MM.1S (cell line): ENCODE data around the gene CD81.

Experiments used
- DNase-seq: peaks from one replicate; pipeline ENCODE4 v3.0.0-alpha.2; 2015
- H2AFZ ChIP-seq: fragments of 300-600 bp; sonication (generic); 2 replicates; pipeline ENCODE4 v1.6.0; 2016; ENCODE audit warnings: antibody characterized with exemption, low read length
- H3F3A ChIP-seq: fragments of 300-600 bp; sonication (generic); 2 replicates; pipeline ENCODE4 v1.6.1; 2016; ENCODE audit warnings: mild to moderate bottlenecking, antibody characterized with exemption, low read length, moderate library complexity, mixed read lengths; ENCODE audit not compliant: insufficient read depth
- H3K27ac ChIP-seq: fragments of 300-600 bp; sonication (generic); 2 replicates; pipeline ENCODE4 v1.5.1; 2016; ENCODE audit warnings: mild to moderate bottlenecking, low read length
- H3K27me3 ChIP-seq: fragments of 300-600 bp; sonication (generic); replicated peaks from 2 replicates; pipeline ENCODE4 v1.6.0; 2016; ENCODE audit warnings: low read length; ENCODE audit not compliant: insufficient read depth
- H3K36me3 ChIP-seq: fragments of 300-600 bp; sonication (generic); replicated peaks from 2 replicates; pipeline ENCODE4 v1.6.1; 2016; ENCODE audit warnings: mild to moderate bottlenecking, low read length, mixed read lengths; ENCODE audit not compliant: insufficient read depth
- H3K4me1 ChIP-seq: fragments of 300-600 bp; sonication (generic); 2 replicates; pipeline ENCODE4 v1.6.1; 2016; ENCODE audit warnings: low read length, mixed read lengths
- H3K4me2 ChIP-seq: fragments of 300-600 bp; sonication (generic); 2 replicates; pipeline ENCODE4 v1.6.0; 2016; ENCODE audit warnings: low read depth, low read length
- H3K4me3 ChIP-seq: fragments of 300-600 bp; sonication (generic); 2 replicates; pipeline ENCODE4 v1.5.1; 2016; ENCODE audit warnings: low read length, mixed read lengths
- H3K79me2 ChIP-seq: fragments of 300-600 bp; sonication (generic); 2 replicates; pipeline ENCODE4 v1.6.1; 2016; ENCODE audit warnings: mixed run types, low read length, mixed read lengths
- H3K9ac ChIP-seq: fragments of 300-600 bp; sonication (generic); 2 replicates; pipeline ENCODE4 v1.6.1; 2016; ENCODE audit warnings: low read length, mixed read lengths
- H3K9me2 ChIP-seq: fragments of 300-600 bp; sonication (generic); replicated peaks from 2 replicates; pipeline ENCODE4 v1.6.1; 2016; ENCODE audit warnings: mild to moderate bottlenecking, low read length, mixed read lengths; ENCODE audit not compliant: insufficient read depth
- H3K9me3 ChIP-seq: fragments of 300-600 bp; sonication (generic); replicated peaks from 2 replicates; pipeline ENCODE4 v1.6.1; 2016; ENCODE audit warnings: mild to moderate bottlenecking, low read length, mixed read lengths; ENCODE audit not compliant: insufficient read depth
- H4K20me1 ChIP-seq: fragments of 300-600 bp; sonication (generic); 2 replicates; pipeline ENCODE4 v1.6.1; 2016; ENCODE audit warnings: mild to moderate bottlenecking, low read length, moderate library complexity, mixed read lengths; ENCODE audit not compliant: insufficient read depth
- CTCF ChIP-seq: fragments of 300-600 bp; sonication (generic); IDR thresholded peaks from 2 replicates; pipeline ENCODE4 v1.5.1; 2016; ENCODE audit warnings: antibody characterized with exemption, low read length, mixed read lengths
- EZH2 ChIP-seq: fragments of 300-600 bp; sonication (generic); optimal IDR thresholded peaks from 2 replicates; pipeline ENCODE3; 2017; ENCODE audit warnings: low read depth, mild to moderate bottlenecking, antibody characterized with exemption, low read length, mixed read lengths
- EZH2phosphoT487 ChIP-seq: fragments of 300-600 bp; sonication (generic); IDR thresholded peaks from 2 replicates; pipeline ENCODE4 v1.6.1; 2018; ENCODE audit warnings: antibody characterized with exemption, low read length

The CD81 gene

GRCh38 chr11:2374456-2375201, 2.5 kb upstream of the CD81 start:
- no peaks in the 10 kb centered on the region for H3K36me3 ChIP-seq
- no peak overlapping the region for H2AFZ ChIP-seq
- H3K79me2 ChIP-seq: no peaks in the 10 kb centered on the region
- no peaks in the 10 kb centered on the region for H3K9me3 ChIP-seq
- H3K4me2 ChIP-seq: no peak overlapping the region
- H3F3A ChIP-seq: no peaks in the 10 kb centered on the region
- peaks cover 90% of the 10 kb centered on the region for H3K27me3 ChIP-seq
- TF ChIP-seq EZH2phosphoT487 (no peak), CTCF (no peak), EZH2 (no peak)
- H3K4me1 ChIP-seq: no peaks in the 10 kb centered on the region
- H3K4me3 ChIP-seq: no peak overlapping the region
- no peaks in the 10 kb centered on the region for H4K20me1 ChIP-seq
- H3K27ac ChIP-seq: no peak overlapping the region
- DNase-seq: no peak
- no peaks in the 10 kb centered on the region for H3K9me2 ChIP-seq
- H3K9ac ChIP-seq: no peak overlapping the region

GRCh38 chr11:2375341-2375853, 1.7 kb upstream of the CD81 start:
- H3K4me3 ChIP-seq: no peak overlapping the region
- no peak for DNase-seq
- peaks cover 90% of the 10 kb centered on the region for H3K27me3 ChIP-seq
- no peaks in the 10 kb centered on the region for H3K36me3 ChIP-seq
- H3K4me2 ChIP-seq: no peak overlapping the region
- no peaks in the 10 kb centered on the region for H3F3A ChIP-seq
- H3K79me2 ChIP-seq: no peaks in the 10 kb centered on the region
- H3K9ac ChIP-seq: no peak overlapping the region
- TF ChIP-seq EZH2phosphoT487 (no peak), EZH2 (no peak), CTCF (no peak)
- H3K27ac ChIP-seq: no peak overlapping the region
- H3K9me2 ChIP-seq: no peaks in the 10 kb centered on the region
- no peaks in the 10 kb centered on the region for H3K4me1 ChIP-seq
- H4K20me1 ChIP-seq: no peaks in the 10 kb centered on the region
- no peaks in the 10 kb centered on the region for H3K9me3 ChIP-seq
- no peak overlapping the region for H2AFZ ChIP-seq

- no peak overlapping the region for H3K4me3 ChIP-seq
- H3K27me3 ChIP-seq: peaks cover 88% of the 10 kb centered on the region
- H3F3A ChIP-seq: no peaks in the 10 kb centered on the region
- TF ChIP-seq EZH2phosphoT487 (no peak), CTCF (no peak)
- H3K4me2 ChIP-seq: no peak overlapping the region
- no peaks in the 10 kb centered on the region for H4K20me1 ChIP-seq
- H3K9me2 ChIP-seq: no peaks in the 10 kb centered on the region
- H3K4me1 ChIP-seq: no peaks in the 10 kb centered on the region; the same call in 1 of the 2 replicates
- H3K27ac ChIP-seq: no peak overlapping the region
- no peak overlapping the region for H3K9ac ChIP-seq
- no peaks in the 10 kb centered on the region for H3K36me3 ChIP-seq
- H2AFZ ChIP-seq: no peak overlapping the region
- H3K79me2 ChIP-seq: no peaks in the 10 kb centered on the region
- H3K9me3 ChIP-seq: no peaks in the 10 kb centered on the region
- DNase-seq: no peak
Measured at GRCh38 chr11:2375964-2376551, 1.1 kb upstream of the CD81 start.
